ENCODE measurements around the gene DBX1.
"Not testable (repeated sequence)": the region's sequence is repeated elsewhere in the genome, so short reads cannot be mapped to it uniquely, and the experiment has no call there.

Gene DBX1

GRCh38 chr11:20203831-20204230, 43.6 kb upstream of the DBX1 start:
- TF ChIP-seq CTCF (IDR thresholded peaks at IDR 0.05; ENCODE audit: low read depth, low read length, missing control alignments): no peak
- Histone ChIP-seq H3K27me3 (replicated peaks) (peaks cover 41% of the 10 kb centered on the region), H3K36me3 (replicated peaks) (no peaks in the 10 kb centered on the region), H3K27ac (no peak overlapping the region), H3K4me3 (ENCODE audit: low read depth, low read length) (no peak overlapping the region)
- in situ Hi-C loops (cut with HindIII; ENCODE audit: low pct_ligation_motif_present, low sequenced_read_pairs): no loop called here
- no peak for DNase-seq

- Histone ChIP-seq H3K27ac (no peak overlapping the region), H3K27me3 (replicated peaks) (peaks cover 20% of the 10 kb centered on the region), H3K4me3 (ENCODE audit: low read depth, low read length) (no peak overlapping the region), H3K36me3 (replicated peaks) (no peaks in the 10 kb centered on the region)
- in situ Hi-C loops (cut with HindIII; ENCODE audit: low pct_ligation_motif_present, low sequenced_read_pairs): no loop called here
- DNase-seq: no peak
- TF ChIP-seq CTCF (IDR thresholded peaks at IDR 0.05; ENCODE audit: low read depth, low read length, missing control alignments): no peak
Observed at GRCh38 chr11:20201231-20201630, 41.0 kb upstream of the DBX1 start.

- H3K27ac ChIP-seq; in situ Hi-C loops (cut with HindIII; ENCODE audit: low pct_ligation_motif_present, low sequenced_read_pairs); H3K36me3 ChIP-seq (replicated peaks); H3K4me3 ChIP-seq (ENCODE audit: low read depth, low read length); DNase-seq: not testable (repeated sequence)
- peaks cover 19% of the 10 kb centered on the region for H3K27me3 ChIP-seq (replicated peaks)
Observed at GRCh38 chr11:20200331-20200955, 40.2 kb upstream of the DBX1 start.

GRCh38 chr11:20197881-20198280, 37.6 kb upstream of the DBX1 start:
- DNase-seq: no peak
- Histone ChIP-seq H3K27ac (no peak overlapping the region), H3K27me3 (replicated peaks) (peaks cover 17% of the 10 kb centered on the region), H3K4me3 (ENCODE audit: low read depth, low read length) (no peak overlapping the region), H3K36me3 (replicated peaks) (no peaks in the 10 kb centered on the region)
- in situ Hi-C loops (cut with HindIII; ENCODE audit: low pct_ligation_motif_present, low sequenced_read_pairs): no loop called here
- TF ChIP-seq CTCF (IDR thresholded peaks at IDR 0.05; ENCODE audit: low read depth, low read length, missing control alignments): no peak

GRCh38 chr11:20194470-20194869, 34.2 kb upstream of the DBX1 start:
- Histone ChIP-seq H3K27me3 (replicated peaks) (peaks cover 11% of the 10 kb centered on the region), H3K36me3 (replicated peaks) (no peaks in the 10 kb centered on the region), H3K27ac (no peak overlapping the region), H3K4me3 (ENCODE audit: low read depth, low read length) (no peak overlapping the region)
- no peak for DNase-seq
- TF ChIP-seq CTCF (IDR thresholded peaks at IDR 0.05; ENCODE audit: low read depth, low read length, missing control alignments): no peak
- in situ Hi-C loops (cut with HindIII; ENCODE audit: low pct_ligation_motif_present, low sequenced_read_pairs): no loop called here

- Histone ChIP-seq H3K27me3 (replicated peaks) (peaks cover 7% of the 10 kb centered on the region), H3K36me3 (replicated peaks) (no peaks in the 10 kb centered on the region), H3K27ac (no peak overlapping the region), H3K4me3 (ENCODE audit: low read depth, low read length) (no peak overlapping the region)
- in situ Hi-C loops (cut with HindIII; ENCODE audit: low pct_ligation_motif_present, low sequenced_read_pairs): no loop called here
- no peak for TF ChIP-seq CTCF (IDR thresholded peaks at IDR 0.05; ENCODE audit: low read depth, low read length, missing control alignments)
- DNase-seq: no peak
Observed at GRCh38 chr11:20193307-20193706, 33.0 kb upstream of the DBX1 start.
